Kidney (tissue), 14 donors: Measurements from ENCODE around the gene FGFR3. TPM values are rescaled to one million over a fixed set of nuclear protein-coding genes. Genes with fewer than 3 reads are reported as not detected.

ENCODE experiments used
- DNase-seq, 5 donors: peaks; one replicate each; pipeline ENCODE4 v3.0.0-alpha.2; 2013 to 2020
- FAIRE-seq: peaks from 2 replicates; lab custom pipeline; 2012; peaks lifted over from hg19 to GRCh38; lab: Jason Lieb, UNC
- H3K27ac ChIP-seq, 2 donors: one replicate each; pipeline ENCODE4 v1.7.0; 2013; ENCODE audit warnings: low read depth in 2 of 2, low read length in 2 of 2, inconsistent platforms in 1 of 2
- H3K27me3 ChIP-seq: one replicate; pipeline ENCODE4 v1.7.1; 2013; ENCODE audit warnings: low read length, inconsistent platforms; ENCODE audit not compliant: control insufficient read depth, insufficient read depth
- H3K36me3 ChIP-seq, 3 donors: one replicate each; pipeline versions ENCODE4 v1.7.0 to v1.7.1; 2013; ENCODE audit warnings: low read length in 3 of 3, control low read depth in 1 of 3, inconsistent platforms in 1 of 3; ENCODE audit not compliant: insufficient read depth in 3 of 3, control insufficient read depth in 2 of 3
- H3K4me1 ChIP-seq, 3 donors: one replicate each; pipeline versions ENCODE4 v1.7.0 to v1.7.1; 2013; ENCODE audit warnings: low read length in 3 of 3, inconsistent platforms in 1 of 3, low read depth in 1 of 3; ENCODE audit not compliant: control insufficient read depth in 2 of 3, insufficient read depth in 2 of 3
- H3K4me3 ChIP-seq, 3 donors: one replicate each; pipeline versions ENCODE4 v1.7.0 to v1.8.1; 2013; ENCODE audit warnings: low read length in 3 of 3, control low read depth in 1 of 3, inconsistent platforms in 1 of 3
- H3K9ac ChIP-seq, 3 donors: one replicate each; pipeline versions ENCODE4 v1.7.0 to v1.7.1; 2013; ENCODE audit warnings: low read length in 3 of 3, control low read depth in 1 of 3, inconsistent platforms in 1 of 3
- H3K9me3 ChIP-seq, 3 donors: one replicate each; pipeline versions ENCODE4 v1.7.0 to v1.7.1; 2013; ENCODE audit warnings: low read length in 3 of 3, control low read depth in 1 of 3, inconsistent platforms in 1 of 3; ENCODE audit not compliant: control insufficient read depth in 2 of 3, insufficient read depth in 1 of 3
- CTCF ChIP-seq: IDR thresholded peaks from 3 replicates; pipeline ENCODE4 v1.5.1; 2012; ENCODE audit warnings: mild to moderate bottlenecking, moderate library complexity, borderline replicate concordance; ENCODE audit not compliant: insufficient read depth; ENCODE audit errors: extremely low read depth
- intact Hi-C: fragments of 100-400 bp; cut with DNase I; formaldehyde crosslinking; loops from one replicate; pipeline ENCODE4 v1.11.1; 2022
- polyA plus RNA-seq: library from polyadenylated mRNA; stranded (reverse); fragments of 350-450 nt; fragmentation: Illumina TruSeq; extraction: RNeasy Lipid Tissue Mini Kit (QIAGEN cat#74804); gene quantifications from one replicate; pipeline ENCODE4 v1.2.3, GENCODE V29; 2014; ENCODE audit warnings: low read depth, low replicate concordance; ENCODE audit not compliant: insufficient read depth
- total RNA-seq: library from RNA; stranded (reverse); fragmentation: NEBNext Ultra II Directional; extraction: Animal tissue kit (Norgen Biotek cat#: 25700); gene quantifications from one replicate; pipeline ENCODE4 v1.2.1, GENCODE V29; 2021
- donor health status: control.
- donor health status: control.
- donor health status: control.
- donor health status: control.
- donor health status: control.
- donor health status: DM: yes; HTN: yes; CAD: no.
- donor health status: Normal renal cell carcinoma (clear cell type).

Gene FGFR3
- total and polyA plus RNA-seq, 2 donors from 2014 or later: 25.5 to 28.5 TPM

GRCh38 chr4:1759170-1759817 lies 33.8 kb upstream of the FGFR3 start:
- no peak for FAIRE-seq
- Histone ChIP-seq H3K4me1 (peaks cover 0 to 3% (median 0%) of the 10 kb centered on the region in 3 donors), H3K9ac (no peak overlapping the region), H3K36me3 (no peaks in the 10 kb centered on the region), H3K4me3 (no peak overlapping the region), H3K27ac (peak overlapping the region in 1 of 2 donors; percentile 47), H3K9me3 (no peaks in the 10 kb centered on the region), H3K27me3 (no peaks in the 10 kb centered on the region)
- DNase-seq: no peak
- intact Hi-C loops: no loop called here
- no peak for TF ChIP-seq CTCF

- Histone ChIP-seq H3K9ac (no peak overlapping the region), H3K9me3 (no peaks in the 10 kb centered on the region), H3K27me3 (no peaks in the 10 kb centered on the region), H3K4me1 (peaks cover 0 to 3% (median 0%) of the 10 kb centered on the region in 3 donors), H3K4me3 (no peak overlapping the region), H3K27ac (peak overlapping the region in 1 of 2 donors; percentile 57), H3K36me3 (no peaks in the 10 kb centered on the region)
- no peak for FAIRE-seq
- no peak for TF ChIP-seq CTCF
- intact Hi-C loops: no loop called here
- no peak for DNase-seq
Measured at GRCh38 chr4:1759818-1760223, 33.3 kb upstream of the FGFR3 start.

- Histone ChIP-seq H3K36me3 (no peaks in the 10 kb centered on the region), H3K4me3 (no peak overlapping the region), H3K27ac (peak overlapping the region in 1 of 2 donors; percentile 57), H3K9me3 (no peaks in the 10 kb centered on the region), H3K9ac (no peak overlapping the region), H3K4me1 (peaks cover 0 to 3% (median 0%) of the 10 kb centered on the region in 3 donors), H3K27me3 (no peaks in the 10 kb centered on the region)
- intact Hi-C loops: no loop called here
- no peak for FAIRE-seq
- peak in 3 of 5 donors; percentile 57 to 72 (median 58) for DNase-seq
- no peak for TF ChIP-seq CTCF
Measured at GRCh38 chr4:1760521-1761071, 32.5 kb upstream of the FGFR3 start.
